GM23248 (cell line): ENCODE measurements around the gene TLE3. TPM values are rescaled to one million over a fixed set of nuclear protein-coding genes. Genes with fewer than 3 reads are reported as not detected.

Experiments used
- DNase-seq: peaks from one replicate; pipeline ENCODE4 v3.0.0-alpha.2; 2015
- H2AFZ ChIP-seq: fragments of 200-600 bp; sonication (generic); 2 replicates; pipeline ENCODE4 v1.6.1; 2016; ENCODE audit warnings: antibody characterized with exemption
- H3F3A ChIP-seq: fragments of 200-600 bp; sonication (generic); 2 replicates; pipeline ENCODE4 v1.6.1; 2016; ENCODE audit warnings: mild to moderate bottlenecking, antibody characterized with exemption, mixed run types; ENCODE audit not compliant: insufficient read depth
- H3K27ac ChIP-seq: fragments of 200-600 bp; sonication (generic); 2 replicates; pipeline ENCODE4 v1.5.1; 2016; ENCODE audit warnings: mild to moderate bottlenecking
- H3K27me3 ChIP-seq: fragments of 200-600 bp; sonication (generic); replicated peaks from 2 replicates; pipeline ENCODE4 v1.6.1; 2016; ENCODE audit warnings: mild to moderate bottlenecking; ENCODE audit not compliant: insufficient read depth
- H3K36me3 ChIP-seq: fragments of 200-600 bp; sonication (generic); 2 replicates; pipeline ENCODE4 v1.6.1; 2016; ENCODE audit warnings: low read depth, mild to moderate bottlenecking
- H3K4me1 ChIP-seq: fragments of 200-600 bp; sonication (generic); 2 replicates; pipeline ENCODE4 v1.6.1; 2016; ENCODE audit warnings: mild to moderate bottlenecking; ENCODE audit not compliant: insufficient read depth
- H3K4me2 ChIP-seq: fragments of 200-600 bp; sonication (generic); one replicate; pipeline ENCODE4 v1.6.1; 2016; ENCODE audit warnings: mild to moderate bottlenecking; ENCODE audit not compliant: unreplicated experiment
- H3K4me3 ChIP-seq: fragments of 200-600 bp; sonication (generic); 2 replicates; pipeline ENCODE4 v1.5.1; 2016; ENCODE audit warnings: mild to moderate bottlenecking
- H3K79me2 ChIP-seq: fragments of 200-600 bp; sonication (generic); 2 replicates; pipeline ENCODE4 v1.6.1; 2016; ENCODE audit warnings: mild to moderate bottlenecking; ENCODE audit not compliant: insufficient read depth
- H3K9ac ChIP-seq: fragments of 200-600 bp; sonication (generic); 2 replicates; pipeline ENCODE4 v1.6.1; 2016; ENCODE audit warnings: mild to moderate bottlenecking
- H3K9me2 ChIP-seq: fragments of 200-600 bp; sonication (generic); 2 replicates; pipeline ENCODE4 v1.6.1; 2016; ENCODE audit warnings: mixed run types, mild to moderate bottlenecking, moderate library complexity; ENCODE audit not compliant: insufficient read depth
- H3K9me3 ChIP-seq: fragments of 200-600 bp; sonication (generic); one replicate; pipeline ENCODE4 v1.6.1; 2017; ENCODE audit warnings: low read depth
- H4K20me1 ChIP-seq: fragments of 200-600 bp; sonication (generic); 2 replicates; pipeline ENCODE4 v1.6.0; 2016; ENCODE audit not compliant: insufficient read depth
- EZH2 ChIP-seq: fragments of 200-600 bp; sonication (generic); IDR thresholded peaks from 2 replicates; pipeline ENCODE4 v1.6.1; 2018; ENCODE audit warnings: antibody characterized with exemption, mild to moderate bottlenecking; ENCODE audit not compliant: insufficient read depth, poor library complexity, severe bottlenecking
- EZH2phosphoT487 ChIP-seq: fragments of 200-600 bp; sonication (generic); IDR thresholded peaks from 2 replicates; pipeline ENCODE4 v1.6.1; 2018; ENCODE audit warnings: antibody characterized with exemption, moderate library complexity, mild to moderate bottlenecking, low read depth; ENCODE audit not compliant: insufficient read depth
- WGBS, 2 experiments: methylation state at CpG; one replicate each; pipeline ENCODE4 v1.1.6; 2015 to 2017; ENCODE audit warnings: low lambda C conversion rate in 2 of 2, low coverage in 1 of 2; ENCODE audit errors: missing lambda C conversion rate in 2 of 2; 5-methylcytosine and 5-hydroxymethylcytosine counted together
- in situ Hi-C: fragments of 300-500 bp; cut with MboI; formaldehyde crosslinking; loops from 2 replicates; pipeline ENCODE4 v1.15.0; 2020
- polyA plus RNA-seq: library from polyadenylated mRNA; unstranded; fragments of >200 nt; fragmentation: Nextera tagmentation; extraction: Ambion mirVana; gene quantifications from 2 replicates; pipeline ENCODE4 v1.2.1, GENCODE V29; 2016
- total RNA-seq: library from RNA; depleted of rRNA; stranded (reverse); fragments of >200 nt; shearing (Covaris generic); gene quantifications from 2 replicates; pipeline ENCODE4 v1.2.3, GENCODE V29; 2014

Gene TLE3
- total and polyA plus RNA-seq, 2 experiments from 2014 or later: 11.7 to 37.6 TPM

- H3K27me3 ChIP-seq: no peaks in the 10 kb centered on the region
- H3K27ac ChIP-seq: no peak overlapping the region
- no peak for DNase-seq
- peaks cover 35% of the 10 kb centered on the region for H3K4me1 ChIP-seq
- H3K9me2 ChIP-seq: no peaks in the 10 kb centered on the region
- no peak overlapping the region for H3K4me2 ChIP-seq
- H3K9me3 ChIP-seq: no peaks in the 10 kb centered on the region
- TF ChIP-seq EZH2 (no peak), EZH2phosphoT487 (no peak)
- H3F3A ChIP-seq: peaks cover 22% of the 10 kb centered on the region
- no peak overlapping the region for H3K4me3 ChIP-seq
- WGBS, 2 experiments: 90 to 95% methylated on average over 8 of the region's 8 CpGs
- H3K9ac ChIP-seq: no peak overlapping the region
- no peak overlapping the region for H2AFZ ChIP-seq
- H4K20me1 ChIP-seq: peaks cover 4% of the 10 kb centered on the region; the same call in 1 of the 2 replicates
- in situ Hi-C loops: no loop called here
- H3K36me3 ChIP-seq: peaks cover 12% of the 10 kb centered on the region; the same call in 1 of the 2 replicates
- peaks cover 92% of the 10 kb centered on the region for H3K79me2 ChIP-seq
These were observed 7.1 kb downstream of the TLE3 start for GRCh38 chr15:70090436-70091296.

GRCh38 chr15:70089692-70089971 lies 8.1 kb downstream of the TLE3 start:
- in situ Hi-C loops: loop anchor here (10.0 kb wide), 1 partner anchor 365 kb away; no protein-coding TSS in a partner anchor
- peaks cover 92% of the 10 kb centered on the region for H3K79me2 ChIP-seq
- peak overlapping the region; percentile 66 for H3K9ac ChIP-seq
- no peaks in the 10 kb centered on the region for H3K9me2 ChIP-seq
- DNase-seq: peak; percentile 60
- H3K9me3 ChIP-seq: no peaks in the 10 kb centered on the region
- WGBS, 2 experiments: 35 to 37% methylated on average over 6 of the region's 6 CpGs
- H4K20me1 ChIP-seq: peaks cover 4% of the 10 kb centered on the region
- peak overlapping the region; percentile 39 for H3K4me3 ChIP-seq
- peak overlapping the region; percentile 68 for H3K4me2 ChIP-seq
- peaks cover 12% of the 10 kb centered on the region; the same call in 1 of the 2 replicates for H3K36me3 ChIP-seq
- H2AFZ ChIP-seq: no peak overlapping the region
- H3K4me1 ChIP-seq: peaks cover 32% of the 10 kb centered on the region
- H3K27me3 ChIP-seq: no peaks in the 10 kb centered on the region
- peak overlapping the region; percentile 81 for H3K27ac ChIP-seq
- TF ChIP-seq EZH2 (no peak), EZH2phosphoT487 (no peak)
- H3F3A ChIP-seq: peaks cover 22% of the 10 kb centered on the region

DNA sequence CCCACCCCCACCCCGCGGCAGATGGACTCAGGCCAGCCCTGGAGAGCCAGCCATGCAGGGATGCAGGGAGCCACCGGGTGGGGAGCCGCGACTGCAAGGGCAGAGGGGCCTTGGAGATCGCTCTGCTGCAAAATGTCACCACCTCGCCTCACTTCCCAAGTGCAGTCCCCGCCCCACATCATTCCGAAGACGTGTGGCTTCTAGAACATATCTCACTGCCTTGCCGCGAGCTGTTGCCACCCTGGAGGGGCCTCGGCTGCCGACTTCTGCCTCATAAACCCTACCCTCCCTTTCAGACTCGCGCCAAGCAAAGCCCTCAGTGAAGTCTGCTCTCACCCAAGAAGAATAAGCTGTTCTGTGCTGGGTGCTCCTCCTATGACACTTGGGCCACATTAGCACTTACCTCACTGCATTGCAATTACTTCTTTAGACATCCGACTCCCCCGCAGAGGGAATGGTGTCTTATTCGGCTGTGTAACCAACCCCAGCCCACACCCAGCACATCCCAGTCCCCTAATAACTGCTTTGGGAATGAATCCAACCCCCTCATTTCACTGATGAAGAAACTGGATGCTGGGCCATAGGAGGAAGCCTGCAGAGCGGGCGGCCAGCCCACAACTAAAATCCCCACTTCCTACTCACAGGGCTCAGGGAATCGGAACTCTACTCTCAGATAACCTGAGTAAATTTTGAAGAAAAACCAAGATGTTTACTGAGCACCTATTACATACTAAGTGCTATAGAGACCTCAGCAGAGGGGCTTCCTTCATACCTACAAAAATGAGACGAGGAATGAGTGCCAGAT lies 8.6 kb downstream of the TLE3 start:
- H3K27me3 ChIP-seq: no peaks in the 10 kb centered on the region
- H3K9me2 ChIP-seq: no peaks in the 10 kb centered on the region
- peaks cover 4% of the 10 kb centered on the region for H4K20me1 ChIP-seq
- H2AFZ ChIP-seq: no peak overlapping the region
- peaks cover 27% of the 10 kb centered on the region for H3K4me1 ChIP-seq
- H3K4me2 ChIP-seq: peak overlapping the region; percentile 68
- TF ChIP-seq EZH2phosphoT487 (no peak), EZH2 (no peak)
- peaks cover 11% of the 10 kb centered on the region; the same call in 1 of the 2 replicates for H3K36me3 ChIP-seq
- no peaks in the 10 kb centered on the region for H3K9me3 ChIP-seq
- DNase-seq: peak; percentile 88
- peak overlapping the region; percentile 66 for H3K9ac ChIP-seq
- H3K4me3 ChIP-seq: peak overlapping the region; percentile 39
- WGBS, 2 experiments: 13 to 14% methylated on average over 23 of the region's 23 CpGs
- in situ Hi-C loops: loop anchor here (10.0 kb wide), 1 partner anchor 364 kb away; no protein-coding TSS in a partner anchor
- peaks cover 92% of the 10 kb centered on the region for H3K79me2 ChIP-seq
- H3F3A ChIP-seq: peaks cover 22% of the 10 kb centered on the region
- peak overlapping the region; percentile 81 for H3K27ac ChIP-seq

- H3K9me2 ChIP-seq: no peaks in the 10 kb centered on the region
- TF ChIP-seq EZH2: no peak
- no peak for TF ChIP-seq EZH2phosphoT487
- peaks cover 92% of the 10 kb centered on the region for H3K79me2 ChIP-seq
- 60 to 67% methylated on average over 3 of the region's 3 CpGs for WGBS, 2 experiments
- no peaks in the 10 kb centered on the region for H3K27me3 ChIP-seq
- no peaks in the 10 kb centered on the region for H3K9me3 ChIP-seq
- no peak overlapping the region for H3K4me2 ChIP-seq
- H3K36me3 ChIP-seq: peaks cover 10% of the 10 kb centered on the region; the same call in 1 of the 2 replicates
- H3K9ac ChIP-seq: no peak overlapping the region
- no peak overlapping the region for H2AFZ ChIP-seq
- no peak for DNase-seq
- peaks cover 4% of the 10 kb centered on the region for H4K20me1 ChIP-seq
- in situ Hi-C loops: loop anchor here (10.0 kb wide), 1 partner anchor 364 kb away; no protein-coding TSS in a partner anchor
- peaks cover 18% of the 10 kb centered on the region for H3F3A ChIP-seq
- H3K4me3 ChIP-seq: no peak overlapping the region
- H3K4me1 ChIP-seq: peaks cover 20% of the 10 kb centered on the region
- H3K27ac ChIP-seq: peak overlapping the region; percentile 81
These were observed 9.3 kb downstream of the TLE3 start for GRCh38 chr15:70088455-70088854.
